Osteoblast (primary cell): ENCODE data around the gene KLHDC7B. TPM values are rescaled to one million over a fixed set of nuclear protein-coding genes. Genes with fewer than 3 reads are reported as not detected.

ENCODE experiments used
- DNase-seq: peaks from one replicate; pipeline ENCODE4 v3.0.0; 2011; ENCODE audit warnings: low spot score, mixed read lengths; ENCODE audit not compliant: insufficient read length; ENCODE audit errors: missing footprints
- H2AFZ ChIP-seq: 2 replicates; pipeline ENCODE4 v1.6.0; 2011; ENCODE audit warnings: mild to moderate bottlenecking, low read length
- H3K27ac ChIP-seq: 2 replicates; pipeline ENCODE4 v1.5.1; 2011; ENCODE audit warnings: mild to moderate bottlenecking, low read depth, low read length, moderate library complexity
- H3K27me3 ChIP-seq: 2 replicates; pipeline ENCODE4 v1.6.0; 2012; ENCODE audit warnings: mild to moderate bottlenecking, control low read depth, inconsistent platforms, low read length, moderate library complexity; ENCODE audit not compliant: insufficient read depth
- H3K36me3 ChIP-seq: 2 replicates; pipeline ENCODE4 v1.5.1; 2011; ENCODE audit warnings: mild to moderate bottlenecking, low read length, control low read depth, moderate library complexity; ENCODE audit not compliant: insufficient read depth
- H3K4me1 ChIP-seq: 2 replicates; pipeline ENCODE4 v1.5.1; 2011; ENCODE audit warnings: mild to moderate bottlenecking, low read length, control low read depth, moderate library complexity; ENCODE audit not compliant: insufficient read depth
- H3K4me2 ChIP-seq: 2 replicates; pipeline ENCODE4 v1.6.0; 2011; ENCODE audit warnings: mild to moderate bottlenecking, low read length; ENCODE audit not compliant: insufficient read depth
- H3K4me3 ChIP-seq: fragments of 200-600 bp; sonication (generic); 3 replicates; pipeline ENCODE4 v1.5.1; 2012; ENCODE audit warnings: mild to moderate bottlenecking, low read length, inconsistent platforms; ENCODE audit not compliant: insufficient read depth
- H3K79me2 ChIP-seq: 2 replicates; pipeline ENCODE4 v1.6.0; 2012; ENCODE audit warnings: mild to moderate bottlenecking, low read length, control low read depth, inconsistent platforms; ENCODE audit not compliant: insufficient read depth
- H3K9me3 ChIP-seq: 2 replicates; pipeline ENCODE4 v1.5.1; 2011; ENCODE audit warnings: low read depth, low read length, control low read depth
- H4K20me1 ChIP-seq: 2 replicates; pipeline ENCODE4 v1.6.0; 2012; ENCODE audit warnings: mild to moderate bottlenecking, low read length, control low read depth; ENCODE audit not compliant: insufficient read depth
- CTCF ChIP-seq: IDR thresholded peaks from 2 replicates; pipeline ENCODE4 v1.5.1; 2011; ENCODE audit warnings: mild to moderate bottlenecking, low read depth, low read length, moderate library complexity; ENCODE audit errors: extremely low read depth
- total RNA-seq: library from RNA; depleted of rRNA; stranded (reverse); fragments of >200 nt; gene quantifications from 2 replicates; pipeline ENCODE4 v1.2.3, GENCODE V29; 2012

Gene KLHDC7B
- total RNA-seq, 1 donor: 0.72 TPM

DNA sequence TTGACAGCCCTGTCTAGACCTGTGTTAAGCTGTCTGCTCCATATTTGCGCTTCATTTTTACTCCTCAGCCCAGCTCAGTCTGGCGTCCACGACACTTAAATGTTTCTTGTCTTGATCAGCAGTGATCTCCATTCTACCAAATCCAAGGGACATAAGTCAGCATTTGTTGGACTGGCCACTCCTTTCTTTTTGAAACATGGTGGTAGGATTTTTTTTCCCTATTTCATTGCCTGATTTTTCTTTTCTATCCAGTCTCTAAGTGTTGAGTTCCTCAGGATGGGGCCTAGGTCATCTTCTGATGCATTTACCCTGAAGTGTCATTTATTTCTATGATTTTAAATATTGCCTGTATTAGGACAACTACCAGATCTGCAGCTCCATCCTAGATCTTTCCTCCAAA lies 36.8 kb upstream of the KLHDC7B start:
- H3K4me2 ChIP-seq: peak overlapping the region; percentile 92
- no peaks in the 10 kb centered on the region for H3K27me3 ChIP-seq
- H3K4me1 ChIP-seq: peaks cover 13% of the 10 kb centered on the region
- DNase-seq: peak; percentile 87
- peak overlapping the region; percentile 93 for H3K4me3 ChIP-seq
- no peak for TF ChIP-seq CTCF
- peaks cover 9% of the 10 kb centered on the region for H4K20me1 ChIP-seq
- peaks cover 71% of the 10 kb centered on the region for H3K79me2 ChIP-seq
- H3K9me3 ChIP-seq: no peaks in the 10 kb centered on the region
- peaks cover 7% of the 10 kb centered on the region for H3K36me3 ChIP-seq
- peak overlapping the region; percentile 48 for H3K27ac ChIP-seq
- H2AFZ ChIP-seq: peak overlapping the region; percentile 85

DNA sequence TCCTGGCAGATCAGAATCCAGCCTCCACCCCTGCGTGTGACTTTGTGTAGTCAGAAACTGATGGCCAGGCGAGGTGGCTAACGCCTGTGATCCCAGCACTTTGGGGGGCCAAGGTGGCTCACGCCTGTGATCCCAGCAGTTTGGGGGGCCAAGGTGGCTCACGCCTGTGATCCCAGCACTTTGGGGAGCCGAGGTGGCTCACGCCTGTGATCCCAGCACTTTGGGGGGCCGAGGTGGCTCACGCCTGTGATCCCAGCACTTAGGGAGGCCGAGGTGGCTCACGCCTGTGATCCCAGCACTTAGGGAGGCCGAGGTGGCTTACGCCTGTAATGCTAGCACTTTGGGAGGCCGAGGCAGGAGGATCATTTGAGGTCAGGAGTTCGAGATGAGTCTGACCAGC lies 32.5 kb upstream of the KLHDC7B start:
- H3K79me2 ChIP-seq: peaks cover 77% of the 10 kb centered on the region
- TF ChIP-seq CTCF: no peak
- DNase-seq: no peak
- H3K4me2 ChIP-seq: no peak overlapping the region
- H3K4me3 ChIP-seq: no peak overlapping the region
- H3K27me3 ChIP-seq: no peaks in the 10 kb centered on the region
- H3K36me3 ChIP-seq: peaks cover 5% of the 10 kb centered on the region
- H3K4me1 ChIP-seq: peaks cover 9% of the 10 kb centered on the region
- H3K9me3 ChIP-seq: no peaks in the 10 kb centered on the region
- peaks cover 2% of the 10 kb centered on the region for H4K20me1 ChIP-seq
- H3K27ac ChIP-seq: no peak overlapping the region
- no peak overlapping the region for H2AFZ ChIP-seq

GRCh38 chr22:50516068-50516467 lies 29.6 kb upstream of the KLHDC7B start:
- H3K79me2 ChIP-seq: peaks cover 54% of the 10 kb centered on the region
- H3K9me3 ChIP-seq: no peaks in the 10 kb centered on the region
- peaks cover 2% of the 10 kb centered on the region for H4K20me1 ChIP-seq
- H3K27me3 ChIP-seq: no peaks in the 10 kb centered on the region
- no peak for TF ChIP-seq CTCF
- peaks cover 17% of the 10 kb centered on the region for H3K36me3 ChIP-seq
- H3K4me1 ChIP-seq: no peaks in the 10 kb centered on the region
- no peak overlapping the region for H3K27ac ChIP-seq
- H3K4me2 ChIP-seq: no peak overlapping the region
- no peak overlapping the region for H3K4me3 ChIP-seq
- DNase-seq: peak; percentile 44
- no peak overlapping the region for H2AFZ ChIP-seq

- no peaks in the 10 kb centered on the region for H3K4me1 ChIP-seq
- no peak overlapping the region for H3K4me3 ChIP-seq
- H3K36me3 ChIP-seq: peaks cover 17% of the 10 kb centered on the region
- H4K20me1 ChIP-seq: peaks cover 2% of the 10 kb centered on the region
- peaks cover 53% of the 10 kb centered on the region for H3K79me2 ChIP-seq
- no peak overlapping the region for H3K4me2 ChIP-seq
- no peak overlapping the region for H2AFZ ChIP-seq
- peak; percentile 72 for DNase-seq
- H3K9me3 ChIP-seq: no peaks in the 10 kb centered on the region
- TF ChIP-seq CTCF: no peak
- no peak overlapping the region for H3K27ac ChIP-seq
- H3K27me3 ChIP-seq: no peaks in the 10 kb centered on the region
These were observed 28.8 kb upstream of the KLHDC7B start for GRCh38 chr22:50516891-50517290.
